Stimulated activated naive CD8-positive, alpha-beta T cell treated with anti-CD3 and anti-CD28 coated beads, Interleukin-15, amount 100 ng/mL, for 72 hours (primary cell): ENCODE data around the gene SLC5A11.
"Not testable (repeated sequence)": the region's sequence is repeated elsewhere in the genome, so short reads cannot be mapped to it uniquely, and the experiment has no call there.

Experiments
- ATAC-seq: fragments of 150-1000 bp; cut with Tn5 transposase; 2 replicates; pipeline ENCODE4 v1.10.0; 2021; ENCODE audit warnings: mild to moderate bottlenecking, moderate library complexity
- DNase-seq, 2 donors: peaks; one replicate each; pipeline ENCODE4 v3.0.0; 2021 to 2022
- H3K27ac Mint-ChIP-seq, 2 donors: one replicate each; pipeline ENCODE4 v1.8.0; 2022; ENCODE audit warnings: mild to moderate bottlenecking in 2 of 2, mixed read lengths in 2 of 2, moderate library complexity in 2 of 2
- H3K27me3 Mint-ChIP-seq: one replicate; pipeline ENCODE4 v1.8.0; 2022; ENCODE audit warnings: mixed read lengths
- H3K4me1 Mint-ChIP-seq: one replicate; pipeline ENCODE4 v1.8.0; 2022; ENCODE audit warnings: mild to moderate bottlenecking, mixed read lengths
- H3K4me3 Mint-ChIP-seq, 2 donors: one replicate each; pipeline ENCODE4 v1.8.0; 2022; ENCODE audit warnings: mild to moderate bottlenecking in 2 of 2, mixed read lengths in 2 of 2, moderate library complexity in 1 of 2
- H3K9me3 Mint-ChIP-seq, 2 donors: one replicate each; pipeline ENCODE4 v1.8.0; 2022; ENCODE audit warnings: mixed read lengths in 2 of 2

SLC5A11 gene

GRCh38 chr16:24847358-24847664 is 1.5 kb downstream of the SLC5A11 start:
- no peak for ATAC-seq

GRCh38 chr16:24848065-24848464 is 2.3 kb downstream of the SLC5A11 start:
- H3K27me3 Mint-ChIP-seq: no peaks in the 10 kb centered on the region
- ATAC-seq (no peak), DNase-seq (no peak)
- H3K4me3 Mint-ChIP-seq: no peak overlapping the region
- peaks cover 17% of the 10 kb centered on the region for H3K4me1 Mint-ChIP-seq
- no peak overlapping the region for H3K27ac Mint-ChIP-seq
- no peaks in the 10 kb centered on the region for H3K9me3 Mint-ChIP-seq

More at GRCh38 chr16:24847358-24847664, 1.5 kb downstream of the SLC5A11 start:
- Mint-ChIP-seq H3K27me3 (no peaks in the 10 kb centered on the region), H3K4me3 (no peak overlapping the region), H3K4me1 (peaks cover 17% of the 10 kb centered on the region), H3K9me3 (no peaks in the 10 kb centered on the region), H3K27ac (peak overlapping the region; percentile 1 to 58)
- no peak for DNase-seq

- no peaks in the 10 kb centered on the region for H3K9me3 Mint-ChIP-seq
- H3K4me3 Mint-ChIP-seq: no peak overlapping the region
- no peak overlapping the region for H3K27ac Mint-ChIP-seq
- H3K4me1 Mint-ChIP-seq: peaks cover 18% of the 10 kb centered on the region
- no peak for ATAC-seq
- peaks cover 9% of the 10 kb centered on the region for H3K27me3 Mint-ChIP-seq
- no peak for DNase-seq
Measured at GRCh38 chr16:24849641-24850040, 3.9 kb downstream of the SLC5A11 start.

GRCh38 chr16:24850289-24850938 is 4.7 kb downstream of the SLC5A11 start:
- Mint-ChIP-seq H3K4me3 (no peak overlapping the region), H3K4me1 (peaks cover 17% of the 10 kb centered on the region), H3K9me3 (no peaks in the 10 kb centered on the region), H3K27me3 (peaks cover 14% of the 10 kb centered on the region), H3K27ac (no peak overlapping the region)
- ATAC-seq (peak; percentile 57), DNase-seq (no peak)

GRCh38 chr16:24851700-24852099 is 5.9 kb downstream of the SLC5A11 start:
- H3K27me3 Mint-ChIP-seq: peaks cover 14% of the 10 kb centered on the region
- ATAC-seq (no peak), DNase-seq (no peak)
- no peak overlapping the region for H3K27ac Mint-ChIP-seq
- H3K4me3 Mint-ChIP-seq: no peak overlapping the region
- H3K9me3 Mint-ChIP-seq: no peaks in the 10 kb centered on the region
- H3K4me1 Mint-ChIP-seq: peaks cover 17% of the 10 kb centered on the region

GRCh38 chr16:24852281-24852721 is 6.5 kb downstream of the SLC5A11 start:
- Mint-ChIP-seq H3K9me3 (no peaks in the 10 kb centered on the region), H3K4me1 (peaks cover 17% of the 10 kb centered on the region), H3K4me3 (no peak overlapping the region), H3K27me3 (peaks cover 14% of the 10 kb centered on the region), H3K27ac (no peak overlapping the region)
- no peak for DNase-seq
- no peak for ATAC-seq

GRCh38 chr16:24853169-24853824 is 7.5 kb downstream of the SLC5A11 start:
- DNase-seq (no peak), ATAC-seq (no peak)
- H3K27ac Mint-ChIP-seq: no peak overlapping the region
- H3K4me3 Mint-ChIP-seq: no peak overlapping the region
- H3K4me1 Mint-ChIP-seq: peaks cover 17% of the 10 kb centered on the region
- no peaks in the 10 kb centered on the region for H3K9me3 Mint-ChIP-seq
- peaks cover 14% of the 10 kb centered on the region for H3K27me3 Mint-ChIP-seq

GRCh38 chr16:24853830-24854229 is 8.1 kb downstream of the SLC5A11 start:
- peaks cover 14% of the 10 kb centered on the region for H3K27me3 Mint-ChIP-seq
- peaks cover 17% of the 10 kb centered on the region for H3K4me1 Mint-ChIP-seq
- no peaks in the 10 kb centered on the region for H3K9me3 Mint-ChIP-seq
- DNase-seq (no peak), ATAC-seq (no peak)
- no peak overlapping the region for H3K27ac Mint-ChIP-seq
- H3K4me3 Mint-ChIP-seq: no peak overlapping the region

- Mint-ChIP-seq H3K9me3 (no peaks in the 10 kb centered on the region), H3K4me1 (peaks cover 17% of the 10 kb centered on the region)
Measured at GRCh38 chr16:24854607-24855171, 8.9 kb downstream of the SLC5A11 start.

GRCh38 chr16:24855678-24856077 is 9.9 kb downstream of the SLC5A11 start:
- Mint-ChIP-seq H3K9me3 (no peaks in the 10 kb centered on the region), H3K4me3 (no peak overlapping the region), H3K27me3 (peaks cover 14% of the 10 kb centered on the region), H3K27ac (no peak overlapping the region), H3K4me1 (peaks cover 13% of the 10 kb centered on the region)
- ATAC-seq: no peak
- DNase-seq: no peak

More at GRCh38 chr16:24854607-24855171, 8.9 kb downstream of the SLC5A11 start:
- no peak overlapping the region for H3K4me3 Mint-ChIP-seq
- peaks cover 14% of the 10 kb centered on the region for H3K27me3 Mint-ChIP-seq
- DNase-seq (no peak), ATAC-seq (no peak)
- H3K27ac Mint-ChIP-seq: no peak overlapping the region

GRCh38 chr16:24856871-24857270 is 11.1 kb downstream of the SLC5A11 start:
- H3K4me3 Mint-ChIP-seq, ATAC-seq, DNase-seq, H3K9me3 Mint-ChIP-seq, H3K27ac Mint-ChIP-seq, H3K4me1 Mint-ChIP-seq: not testable (repeated sequence)
- H3K27me3 Mint-ChIP-seq: peaks cover 14% of the 10 kb centered on the region

- DNase-seq: peak; percentile 15 to 18
- peaks cover 14% of the 10 kb centered on the region for H3K27me3 Mint-ChIP-seq
- H3K4me1 Mint-ChIP-seq: peaks cover 6% of the 10 kb centered on the region
- no peak overlapping the region for H3K4me3 Mint-ChIP-seq
- no peak overlapping the region for H3K27ac Mint-ChIP-seq
- ATAC-seq: no peak
- peaks cover 2 to 3% of the 10 kb centered on the region in 2 donors for H3K9me3 Mint-ChIP-seq
Measured at GRCh38 chr16:24858219-24859041, 12.7 kb downstream of the SLC5A11 start.

- Mint-ChIP-seq H3K27ac (no peak overlapping the region), H3K4me1 (no peaks in the 10 kb centered on the region), H3K9me3 (peaks cover 18% of the 10 kb centered on the region in 2 donors), H3K27me3 (no peaks in the 10 kb centered on the region), H3K4me3 (no peak overlapping the region)
- no peak for DNase-seq
- no peak for ATAC-seq
Measured at GRCh38 chr16:24861461-24861860, 15.7 kb downstream of the SLC5A11 start.

GRCh38 chr16:24863582-24864437 is 18.0 kb downstream of the SLC5A11 start:
- H3K4me3 Mint-ChIP-seq: no peak overlapping the region
- no peak overlapping the region for H3K27ac Mint-ChIP-seq
- ATAC-seq: no peak
- no peak for DNase-seq
- no peaks in the 10 kb centered on the region for H3K27me3 Mint-ChIP-seq
- peaks cover 18% of the 10 kb centered on the region in 2 donors for H3K9me3 Mint-ChIP-seq
- no peaks in the 10 kb centered on the region for H3K4me1 Mint-ChIP-seq

GRCh38 chr16:24869033-24869432 is 23.3 kb downstream of the SLC5A11 start:
- no peaks in the 10 kb centered on the region for H3K27me3 Mint-ChIP-seq
- H3K9me3 Mint-ChIP-seq: peaks cover 10% of the 10 kb centered on the region in 2 donors
- ATAC-seq (no peak), DNase-seq (no peak)
- no peaks in the 10 kb centered on the region for H3K4me1 Mint-ChIP-seq
- no peak overlapping the region for H3K4me3 Mint-ChIP-seq
- no peak overlapping the region for H3K27ac Mint-ChIP-seq
